Measurements from ENCODE around the gene PIK3C2A. TPM values are rescaled to one million over a fixed set of nuclear protein-coding genes. Genes with fewer than 3 reads are reported as not detected.
"Not testable (repeated sequence)": the region's sequence is repeated elsewhere in the genome, so short reads cannot be mapped to it uniquely, and the experiment has no call there.

PIK3C2A gene
- total RNA-seq, result 44.9 TPM

GRCh38 chr11:17207317-17208256 is at the start of gene PIK3C2A:
PIK3C2A (minus strand) TSS chr11:17207986; CDS start chr11:17169741, 38,245 bp downstream.
- Histone ChIP-seq H3K4me1 (ENCODE audit: insufficient read depth, low read length) (peaks cover 49% of the 10 kb centered on the region), H3K27me3 (ENCODE audit: insufficient read depth, low read length) (no peaks in the 10 kb centered on the region), H3K4me3 (ENCODE audit: low read length) (peak within 1 kb of the TSS; percentile 87), H3K9me3 (ENCODE audit: low read depth, low read length) (no peaks in the 10 kb centered on the region)

GRCh38 chr11:17257196-17257595 is 49.4 kb upstream of the PIK3C2A start:
- no peaks in the 10 kb centered on the region for H3K9me3 ChIP-seq (ENCODE audit: low read depth, low read length)
- no peaks in the 10 kb centered on the region for H3K4me1 ChIP-seq (ENCODE audit: insufficient read depth, low read length)
- no peaks in the 10 kb centered on the region for H3K27me3 ChIP-seq (ENCODE audit: insufficient read depth, low read length)
- no peak overlapping the region for H3K4me3 ChIP-seq (ENCODE audit: low read length)

- no peaks in the 10 kb centered on the region for H3K27me3 ChIP-seq (ENCODE audit: insufficient read depth, low read length)
- no peak overlapping the region for H3K4me3 ChIP-seq (ENCODE audit: low read length)
- H3K4me1 ChIP-seq (ENCODE audit: insufficient read depth, low read length), result no peaks in the 10 kb centered on the region
- H3K9me3 ChIP-seq (ENCODE audit: low read depth, low read length), result no peaks in the 10 kb centered on the region
Observed at GRCh38 chr11:17256512-17256911, 48.7 kb upstream of the PIK3C2A start.

GRCh38 chr11:17252704-17253103 is 44.9 kb upstream of the PIK3C2A start:
- H3K9me3 ChIP-seq (ENCODE audit: low read depth, low read length), result no peaks in the 10 kb centered on the region
- H3K4me1 ChIP-seq (ENCODE audit: insufficient read depth, low read length), result no peaks in the 10 kb centered on the region
- no peaks in the 10 kb centered on the region for H3K27me3 ChIP-seq (ENCODE audit: insufficient read depth, low read length)
- H3K4me3 ChIP-seq (ENCODE audit: low read length), result no peak overlapping the region

- no peak overlapping the region for H3K4me3 ChIP-seq (ENCODE audit: low read length)
- no peaks in the 10 kb centered on the region for H3K9me3 ChIP-seq (ENCODE audit: low read depth, low read length)
- H3K4me1 ChIP-seq (ENCODE audit: insufficient read depth, low read length), result no peaks in the 10 kb centered on the region
- H3K27me3 ChIP-seq (ENCODE audit: insufficient read depth, low read length), result no peaks in the 10 kb centered on the region
Observed at GRCh38 chr11:17250561-17251350, 43.0 kb upstream of the PIK3C2A start.

GRCh38 chr11:17244046-17244445 is 36.3 kb upstream of the PIK3C2A start:
- no peaks in the 10 kb centered on the region for H3K27me3 ChIP-seq (ENCODE audit: insufficient read depth, low read length)
- H3K9me3 ChIP-seq (ENCODE audit: low read depth, low read length), result no peaks in the 10 kb centered on the region
- H3K4me3 ChIP-seq (ENCODE audit: low read length), result no peak overlapping the region
- peaks cover 6% of the 10 kb centered on the region for H3K4me1 ChIP-seq (ENCODE audit: insufficient read depth, low read length)

GRCh38 chr11:17242954-17243353 is 35.2 kb upstream of the PIK3C2A start:
- not testable (repeated sequence) for H3K9me3 ChIP-seq (ENCODE audit: low read depth, low read length); H3K27me3 ChIP-seq (ENCODE audit: insufficient read depth, low read length); H3K4me1 ChIP-seq (ENCODE audit: insufficient read depth, low read length); H3K4me3 ChIP-seq (ENCODE audit: low read length)

- Histone ChIP-seq H3K27me3 (ENCODE audit: insufficient read depth, low read length) (no peaks in the 10 kb centered on the region), H3K4me1 (ENCODE audit: insufficient read depth, low read length) (peaks cover 6% of the 10 kb centered on the region), H3K4me3 (ENCODE audit: low read length) (no peak overlapping the region)
Observed at GRCh38 chr11:17240780-17241179, 33.0 kb upstream of the PIK3C2A start.

GRCh38 chr11:17239927-17240326 is 32.1 kb upstream of the PIK3C2A start:
- not testable (repeated sequence) for H3K27me3 ChIP-seq (ENCODE audit: insufficient read depth, low read length); H3K9me3 ChIP-seq (ENCODE audit: low read depth, low read length); H3K4me1 ChIP-seq (ENCODE audit: insufficient read depth, low read length); H3K4me3 ChIP-seq (ENCODE audit: low read length)

More at GRCh38 chr11:17240780-17241179, 33.0 kb upstream of the PIK3C2A start:
- H3K9me3 ChIP-seq (ENCODE audit: low read depth, low read length), result no peaks in the 10 kb centered on the region

- H3K27me3 ChIP-seq (ENCODE audit: insufficient read depth, low read length), result no peaks in the 10 kb centered on the region
- H3K4me3 ChIP-seq (ENCODE audit: low read length), result no peak overlapping the region
- no peaks in the 10 kb centered on the region for H3K4me1 ChIP-seq (ENCODE audit: insufficient read depth, low read length)
- no peaks in the 10 kb centered on the region for H3K9me3 ChIP-seq (ENCODE audit: low read depth, low read length)
Observed at GRCh38 chr11:17238377-17238776, 30.6 kb upstream of the PIK3C2A start.

- H3K4me3 ChIP-seq (ENCODE audit: low read length), result no peak overlapping the region
- H3K4me1 ChIP-seq (ENCODE audit: insufficient read depth, low read length), result peaks cover 13% of the 10 kb centered on the region
- no peaks in the 10 kb centered on the region for H3K27me3 ChIP-seq (ENCODE audit: insufficient read depth, low read length)
- no peaks in the 10 kb centered on the region for H3K9me3 ChIP-seq (ENCODE audit: low read depth, low read length)
Observed at GRCh38 chr11:17233101-17233500, 25.3 kb upstream of the PIK3C2A start.

GRCh38 chr11:17230867-17231851 is 23.4 kb upstream of the PIK3C2A start:
- Histone ChIP-seq H3K4me1 (ENCODE audit: insufficient read depth, low read length) (peaks cover 13% of the 10 kb centered on the region), H3K4me3 (ENCODE audit: low read length) (no peak overlapping the region), H3K27me3 (ENCODE audit: insufficient read depth, low read length) (no peaks in the 10 kb centered on the region)

GRCh38 chr11:17229481-17230152 is 21.8 kb upstream of the PIK3C2A start:
- H3K4me3 ChIP-seq (ENCODE audit: low read length), result no peak overlapping the region
- H3K27me3 ChIP-seq (ENCODE audit: insufficient read depth, low read length), result no peaks in the 10 kb centered on the region
- H3K4me1 ChIP-seq (ENCODE audit: insufficient read depth, low read length), result peaks cover 13% of the 10 kb centered on the region
- H3K9me3 ChIP-seq (ENCODE audit: low read depth, low read length), result no peaks in the 10 kb centered on the region

More at GRCh38 chr11:17230867-17231851, 23.4 kb upstream of the PIK3C2A start:
- no peaks in the 10 kb centered on the region for H3K9me3 ChIP-seq (ENCODE audit: low read depth, low read length)

Measured in mononuclear cell (primary cell).